D341Med (cell line): Measurements from ENCODE around the gene WAS.
"Not testable (repeated sequence)": the region's sequence is repeated elsewhere in the genome, so short reads cannot be mapped to it uniquely, and the experiment has no call there.

Experiments
- DNase-seq: peaks from one replicate; pipeline ENCODE4 v3.0.0; 2012; ENCODE audit warnings: low spot score

Gene WAS

DNA sequence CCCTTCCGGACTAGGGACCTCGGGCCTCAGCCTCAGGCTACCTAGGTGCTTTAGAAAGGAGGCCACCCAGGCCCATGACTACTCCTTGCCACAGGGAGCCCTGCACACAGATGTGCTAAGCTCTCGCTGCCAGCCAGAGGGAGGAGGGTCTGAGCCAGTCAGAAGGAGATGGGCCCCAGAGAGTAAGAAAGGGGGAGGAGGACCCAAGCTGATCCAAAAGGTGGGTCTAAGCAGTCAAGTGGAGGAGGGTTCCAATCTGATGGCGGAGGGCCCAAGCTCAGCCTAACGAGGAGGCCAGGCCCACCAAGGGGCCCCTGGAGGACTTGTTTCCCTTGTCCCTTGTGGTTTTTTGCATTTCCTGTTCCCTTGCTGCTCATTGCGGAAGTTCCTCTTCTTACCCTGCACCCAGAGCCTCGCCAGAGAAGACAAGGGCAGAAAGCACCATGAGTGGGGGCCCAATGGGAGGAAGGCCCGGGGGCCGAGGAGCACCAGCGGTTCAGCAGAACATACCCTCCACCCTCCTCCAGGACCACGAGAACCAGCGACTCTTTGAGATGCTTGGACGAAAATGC, at the start of gene WAS:
Gene WAS (plus strand): TSS at position 389 of the 572 bp plus-strand sequence. CDS start 55 bp downstream, at position 444.
- no peak for DNase-seq

DNA sequence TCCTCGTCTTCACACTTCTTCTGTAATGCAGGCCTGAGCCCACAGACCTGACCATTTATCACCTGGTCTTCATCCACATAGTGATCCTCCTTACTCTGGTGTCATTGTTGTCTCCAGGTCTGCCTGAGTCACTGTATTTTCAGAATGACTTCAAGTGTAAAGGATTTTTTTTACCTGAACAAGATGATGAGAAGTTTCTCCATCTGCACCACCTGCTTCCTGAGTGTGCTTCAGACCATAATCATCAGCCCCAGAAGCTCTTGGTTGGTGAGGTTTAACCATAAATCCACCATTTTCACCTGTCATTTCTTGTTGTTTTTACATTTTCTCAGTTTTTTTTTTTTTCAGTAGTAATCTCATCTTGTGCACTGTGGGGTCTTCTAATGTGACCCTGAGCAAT, 47.3 kb upstream of the WAS start:
- DNase-seq: no peak

DNA sequence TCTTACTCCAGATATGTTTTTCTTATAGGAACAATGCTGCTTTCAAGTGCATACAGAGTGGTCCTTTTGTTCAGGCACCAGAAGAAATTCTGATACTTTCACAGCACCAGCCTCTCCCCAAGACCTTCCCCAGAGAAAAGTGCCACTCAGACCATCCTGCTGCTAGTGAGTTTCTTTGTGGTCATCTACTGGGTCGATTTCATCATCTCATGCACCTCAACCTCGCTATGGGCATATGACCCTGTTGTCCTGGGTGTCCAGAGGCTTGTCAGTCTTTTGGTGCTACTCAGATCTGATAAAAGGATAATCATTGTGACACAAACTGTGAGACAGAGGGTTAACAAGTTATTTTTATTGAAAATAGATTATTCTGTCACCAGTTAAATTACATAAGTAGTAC, 46.8 kb upstream of the WAS start:
- DNase-seq: no peak

DNA sequence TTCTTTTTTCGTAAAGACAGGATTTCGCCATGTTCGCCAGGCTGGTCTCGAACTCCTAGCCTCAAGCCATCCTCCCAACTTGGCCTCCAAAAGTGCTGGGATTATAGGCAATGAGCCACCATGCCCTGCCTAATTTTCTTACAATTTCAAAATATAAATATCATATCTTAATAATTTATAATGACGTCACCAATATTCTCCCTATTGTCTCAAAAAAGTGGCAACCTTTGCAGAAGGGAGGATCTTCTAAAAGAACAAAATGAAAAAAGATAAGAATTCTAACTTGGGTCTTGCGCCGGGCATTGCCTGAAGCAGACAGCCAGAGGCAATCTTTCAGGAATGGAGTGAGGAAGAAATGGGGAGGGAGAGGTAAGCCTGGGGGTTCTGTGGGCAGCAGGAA, 37.9 kb upstream of the WAS start:
- no peak for DNase-seq

DNA sequence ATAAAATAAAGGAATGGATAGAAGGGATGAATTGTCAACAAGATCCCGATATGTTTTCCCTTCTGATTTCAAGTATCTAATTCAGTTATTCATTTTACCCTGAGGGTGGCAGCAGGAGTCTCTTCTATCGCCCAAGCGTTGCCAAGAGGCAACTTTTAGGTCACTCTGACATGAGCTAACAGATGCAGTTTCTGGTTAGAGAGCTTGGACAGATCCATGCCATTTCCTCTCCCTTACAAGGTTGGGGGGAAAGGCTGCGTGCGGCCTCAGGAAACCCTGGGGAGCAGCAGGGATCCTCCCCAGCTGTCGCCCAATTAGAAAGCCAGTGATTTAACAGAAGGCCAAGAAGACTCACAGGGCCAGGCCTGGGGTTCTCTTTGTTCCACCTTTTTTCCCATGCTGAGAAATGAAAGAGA, 35.3 kb upstream of the WAS start:
- DNase-seq: peak; percentile 51

DNA sequence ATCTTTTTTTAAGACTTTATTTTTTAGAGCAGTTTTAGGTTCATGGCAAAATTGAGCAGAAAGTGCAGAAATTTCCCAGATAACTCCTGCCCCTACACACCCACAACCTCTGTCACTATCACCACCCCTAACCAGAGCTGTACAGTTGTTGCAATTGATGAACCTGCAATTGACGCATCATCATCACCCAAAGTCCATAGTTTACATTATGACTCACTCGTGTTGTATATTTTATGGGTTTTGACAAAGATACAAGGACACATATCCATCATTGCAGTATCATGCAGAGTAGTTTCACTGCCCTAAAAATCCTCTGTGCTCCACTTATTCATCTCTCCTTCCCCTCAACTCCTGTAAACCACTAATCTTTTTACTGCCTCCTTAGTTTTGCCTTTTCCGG, 34.5 kb upstream of the WAS start:
- no peak for DNase-seq

DNA sequence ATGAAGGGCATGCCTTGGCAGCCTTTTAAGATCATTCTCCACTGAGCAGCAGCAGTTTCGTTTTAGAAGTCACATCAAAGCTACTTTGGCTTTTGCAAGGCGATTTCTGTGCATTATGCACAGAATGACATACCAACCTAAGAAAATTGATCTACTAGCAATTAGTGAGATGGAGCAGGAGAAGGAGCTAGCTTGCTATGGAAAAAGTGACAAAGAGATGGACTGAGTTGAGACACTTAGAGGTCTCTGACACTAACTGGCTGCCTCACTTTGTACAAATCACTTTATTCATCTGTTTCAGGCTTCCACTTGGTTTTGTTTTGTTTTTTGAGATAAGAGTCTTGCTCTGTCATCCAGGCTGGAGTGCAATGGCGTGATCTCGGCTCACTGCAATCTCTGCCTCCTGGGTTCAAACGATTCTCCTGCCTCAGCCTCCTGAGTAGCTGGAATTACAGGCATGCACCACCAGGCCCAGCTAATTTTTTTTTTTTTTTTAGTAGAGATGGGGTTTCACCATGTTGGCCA, 31.5 kb upstream of the WAS start:
- not testable (repeated sequence) for DNase-seq

DNA sequence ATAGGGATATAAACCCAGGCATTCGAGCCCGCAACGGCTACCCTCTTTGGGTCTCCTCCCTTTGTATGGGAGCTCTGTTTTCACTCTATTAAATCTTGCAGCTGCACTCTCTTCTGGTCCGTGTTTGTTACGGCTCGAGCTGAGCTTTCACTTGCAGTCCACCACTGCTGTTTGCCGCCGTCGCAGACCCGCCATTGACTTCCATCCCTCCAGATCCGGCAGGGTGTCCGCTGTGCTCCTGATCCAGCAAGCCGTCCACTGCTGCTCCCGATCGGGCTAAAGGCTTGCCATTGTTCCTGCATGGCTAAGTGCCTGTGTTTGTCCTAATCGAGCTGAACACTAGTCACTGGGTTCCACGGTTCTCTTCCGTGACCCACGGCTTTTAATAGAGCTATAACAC, 28.9 kb upstream of the WAS start:
- not testable (repeated sequence) for DNase-seq

DNA sequence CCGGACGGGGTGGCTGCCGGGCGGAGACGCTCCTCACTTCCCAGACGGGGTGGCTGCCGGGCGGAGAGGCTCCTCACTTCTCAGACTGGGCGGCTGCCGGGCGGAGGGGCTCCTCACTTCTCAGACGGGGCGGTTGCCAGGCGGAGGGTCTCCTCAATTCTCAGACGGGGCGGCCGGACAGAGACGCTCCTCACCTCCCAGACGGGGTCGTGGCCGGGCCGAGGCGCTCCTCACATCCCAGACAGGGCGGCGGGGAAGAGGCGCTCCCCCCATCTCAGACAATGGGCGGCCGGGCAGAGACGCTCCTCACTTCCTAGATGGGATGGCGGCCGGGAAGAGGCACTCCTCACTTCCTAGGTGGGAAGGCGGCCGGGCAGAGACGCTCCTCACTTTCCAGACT, 23.9 kb upstream of the WAS start:
- DNase-seq: not testable (repeated sequence)

DNA sequence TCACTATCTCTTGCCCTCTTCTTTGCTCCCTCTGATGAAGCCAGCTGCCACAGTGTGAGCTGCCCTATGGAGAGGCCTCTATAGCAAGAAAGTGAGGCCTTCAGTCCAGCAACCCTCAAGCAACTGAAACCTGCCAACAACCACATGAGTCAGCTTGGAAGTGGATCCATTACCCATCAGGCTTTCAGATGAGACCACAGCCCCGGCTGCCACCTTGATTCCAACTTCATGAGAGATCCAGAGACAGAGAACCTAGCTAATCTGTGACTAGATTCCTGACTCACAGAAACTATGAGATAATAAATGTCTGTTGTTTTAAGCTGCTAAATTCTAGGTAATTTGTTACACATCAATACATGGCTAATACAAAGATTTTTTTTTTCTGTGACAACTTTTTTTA, 20.4 kb upstream of the WAS start:
- DNase-seq: no peak

DNA sequence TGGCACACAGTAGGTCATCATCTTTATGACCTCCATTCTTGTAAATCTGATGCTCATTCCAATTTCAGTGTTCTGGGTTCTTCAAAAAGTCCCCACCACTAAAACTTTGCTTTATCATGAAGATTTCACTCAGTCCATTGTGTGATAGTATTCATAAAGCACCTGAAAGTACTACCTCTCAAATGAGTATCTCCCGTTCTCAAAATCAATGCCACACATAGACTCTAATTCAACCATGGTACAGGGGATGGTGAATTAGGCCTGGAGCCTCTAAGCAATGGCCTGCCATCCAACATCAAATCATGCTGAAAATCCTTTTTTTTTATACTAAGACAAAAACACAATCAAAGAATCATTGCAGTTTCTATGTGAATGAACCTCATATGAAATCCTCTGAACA, 19.4 kb upstream of the WAS start:
- no peak for DNase-seq

DNA sequence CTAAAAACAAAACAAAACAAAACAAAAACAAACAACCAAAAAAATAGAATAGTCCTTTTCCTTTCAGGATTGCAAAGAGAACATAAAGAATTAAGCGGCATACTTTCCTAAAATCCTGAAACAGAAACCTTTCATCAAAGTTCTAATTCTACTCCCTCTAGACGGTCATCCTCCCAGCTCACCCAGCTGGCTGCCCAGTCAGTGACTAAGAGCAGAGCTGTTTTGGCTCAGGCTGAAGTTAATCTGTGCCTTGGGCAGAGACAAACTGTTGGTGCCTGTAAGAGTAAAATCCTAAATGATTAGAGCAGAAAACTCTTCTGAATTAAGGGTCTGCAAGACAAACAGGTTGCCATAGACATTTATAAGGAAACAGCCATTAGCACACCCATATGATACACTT, 17.6 kb upstream of the WAS start:
- no peak for DNase-seq

DNA sequence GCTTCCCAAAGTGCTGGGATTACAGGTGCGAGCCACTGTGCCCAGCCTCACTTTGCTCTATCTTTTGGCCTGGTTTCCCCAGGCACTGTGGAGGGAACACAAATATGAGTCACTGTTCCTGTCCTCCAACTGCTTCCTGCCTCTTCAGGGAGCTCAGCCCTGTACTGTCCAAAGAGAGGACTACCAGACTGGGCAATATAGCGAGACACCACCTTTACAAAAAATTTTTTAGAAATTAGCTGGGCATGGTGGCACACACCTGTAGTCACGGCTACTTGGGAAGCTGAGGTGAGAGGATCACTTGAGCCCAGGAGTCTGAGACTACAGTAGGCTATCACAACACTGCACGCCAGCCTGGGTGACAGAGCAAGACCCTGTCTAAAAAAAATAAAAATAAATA, 16.9 kb upstream of the WAS start:
- DNase-seq: no peak

DNA sequence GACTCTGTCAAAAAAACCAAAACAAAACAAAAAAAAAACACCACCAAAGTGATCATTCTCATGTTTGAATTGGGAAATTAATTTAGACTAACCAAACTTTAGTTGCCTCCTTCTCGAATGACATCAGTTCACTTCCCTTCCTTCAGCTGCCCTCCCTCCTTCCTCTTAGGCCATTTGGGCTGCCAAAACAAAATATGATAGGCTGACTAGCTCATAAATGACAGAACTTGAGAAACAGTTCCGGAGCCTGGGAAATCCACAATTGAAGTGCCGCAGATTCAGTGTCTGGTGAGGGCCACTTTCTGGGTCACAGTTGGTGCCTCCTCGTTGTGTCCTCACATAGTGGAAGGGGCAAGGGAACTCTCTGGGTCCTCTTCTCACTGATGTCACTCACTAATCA, 16.1 kb upstream of the WAS start:
- no peak for DNase-seq

DNA sequence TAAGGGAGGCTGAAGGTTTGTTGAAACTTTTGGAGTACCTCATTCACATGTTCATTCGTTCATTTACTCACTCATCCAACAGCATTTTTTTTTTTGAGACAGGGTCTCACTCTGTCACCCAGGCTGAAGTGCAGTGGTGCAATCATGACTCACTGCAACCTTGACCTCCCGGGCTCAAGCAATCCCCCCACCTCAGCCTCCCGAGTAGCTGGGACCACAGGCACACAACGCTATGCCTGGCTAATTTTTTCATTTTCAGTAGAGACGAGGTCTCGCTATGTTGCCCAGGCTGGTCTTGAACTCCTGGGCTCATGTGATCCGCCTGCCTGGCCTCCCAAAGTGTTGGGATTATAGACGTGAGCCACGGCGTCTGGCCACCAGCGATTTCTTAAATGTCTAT, 15.4 kb upstream of the WAS start:
- DNase-seq: not testable (repeated sequence)

DNA sequence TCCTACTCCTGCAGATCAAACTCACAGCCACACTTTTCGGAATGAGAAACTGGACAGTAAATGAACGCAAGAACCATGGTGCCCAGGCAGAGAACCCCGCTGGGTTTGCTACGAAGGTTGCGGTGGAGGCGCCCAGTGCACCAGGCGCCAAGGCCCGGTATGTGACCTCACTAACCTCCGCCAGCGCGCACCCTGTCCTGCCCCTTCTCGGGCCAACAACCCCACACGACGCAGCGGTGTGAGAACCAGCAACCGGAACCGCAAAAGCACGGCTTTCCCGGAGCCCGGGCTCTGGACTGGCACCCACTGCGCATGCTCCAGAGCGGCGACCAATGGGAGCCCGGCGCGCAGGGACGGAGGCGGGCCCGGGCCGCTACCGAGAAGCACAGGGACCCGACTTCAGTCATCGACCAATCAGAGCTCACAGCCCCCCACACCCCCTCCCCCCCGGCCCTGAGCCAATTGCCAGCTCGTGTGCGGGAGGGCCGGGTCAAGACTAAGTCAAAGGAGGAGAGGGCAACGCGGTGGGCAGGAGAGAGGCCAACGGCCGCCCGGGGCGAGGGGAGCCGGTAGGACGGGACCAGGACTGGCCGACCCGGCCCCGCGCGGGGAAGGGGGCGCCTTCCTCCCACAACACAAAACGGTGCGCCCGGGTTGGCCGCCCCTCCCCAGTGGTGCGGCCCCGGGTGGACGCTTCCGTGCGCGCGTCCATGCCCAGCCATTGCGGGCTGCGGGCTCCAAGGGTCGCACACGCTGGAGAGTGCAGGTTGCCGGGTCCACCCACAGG, 7.3 kb upstream of the WAS start:
- peak; percentile 96 for DNase-seq

DNA sequence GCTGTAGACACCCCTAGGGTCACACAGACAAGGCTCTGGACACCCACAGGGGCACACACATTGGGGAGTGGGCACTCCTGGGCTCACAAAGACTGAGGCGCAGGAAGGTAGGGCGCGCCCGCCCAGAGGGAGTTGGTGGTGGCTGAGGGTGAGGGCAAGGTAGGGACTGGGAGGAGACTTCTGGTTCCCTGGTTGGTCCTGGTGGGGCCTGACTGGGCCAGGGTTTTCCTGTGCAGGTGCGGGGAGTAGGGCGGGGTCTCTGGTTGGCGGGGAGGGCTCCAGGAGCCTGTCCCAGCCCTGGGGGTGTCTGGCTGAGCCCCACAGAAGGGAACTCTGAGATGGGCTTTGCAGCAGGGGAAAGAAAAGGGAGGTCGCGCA, 6.7 kb upstream of the WAS start:
- DNase-seq: no peak

DNA sequence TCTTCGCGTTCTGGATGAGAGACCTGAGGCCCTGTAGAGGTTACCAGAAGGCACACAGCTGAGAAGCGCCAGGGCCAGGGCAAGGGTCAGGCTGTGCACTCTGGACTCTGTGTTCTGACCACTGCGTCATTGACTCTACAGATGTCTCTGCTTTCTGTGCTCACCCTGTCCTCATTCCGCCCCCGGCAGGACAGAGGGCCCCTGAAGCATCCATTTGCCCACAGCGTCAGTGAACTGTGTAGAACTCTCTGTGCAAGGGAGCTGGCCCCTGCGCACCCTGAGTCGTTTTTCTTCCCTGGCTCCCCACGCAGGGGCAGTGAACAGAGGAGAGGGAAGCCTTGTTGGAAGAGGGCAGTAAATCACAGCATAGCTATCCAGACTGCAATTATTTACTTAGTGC, 6.1 kb upstream of the WAS start:
- no peak for DNase-seq

DNA sequence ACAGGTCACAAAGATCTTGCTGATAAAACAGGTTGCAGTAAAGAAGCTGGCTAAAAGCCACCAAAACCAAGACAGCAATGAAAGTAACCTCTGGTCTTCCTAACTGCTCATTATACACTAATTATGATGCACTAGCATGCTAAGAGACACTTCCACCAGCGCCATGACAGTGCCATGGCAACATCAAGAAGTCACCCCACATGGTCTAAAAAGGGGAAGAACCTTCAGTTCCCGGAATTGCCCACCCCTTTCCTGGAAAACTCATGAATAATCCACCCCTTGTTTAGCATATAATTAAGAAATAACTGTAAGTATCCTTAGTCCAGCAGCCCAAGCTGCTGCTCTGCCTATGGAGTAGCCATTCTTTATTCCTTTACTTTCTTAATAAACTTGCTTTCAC, 3.1 kb upstream of the WAS start:
- DNase-seq: not testable (repeated sequence)

DNA sequence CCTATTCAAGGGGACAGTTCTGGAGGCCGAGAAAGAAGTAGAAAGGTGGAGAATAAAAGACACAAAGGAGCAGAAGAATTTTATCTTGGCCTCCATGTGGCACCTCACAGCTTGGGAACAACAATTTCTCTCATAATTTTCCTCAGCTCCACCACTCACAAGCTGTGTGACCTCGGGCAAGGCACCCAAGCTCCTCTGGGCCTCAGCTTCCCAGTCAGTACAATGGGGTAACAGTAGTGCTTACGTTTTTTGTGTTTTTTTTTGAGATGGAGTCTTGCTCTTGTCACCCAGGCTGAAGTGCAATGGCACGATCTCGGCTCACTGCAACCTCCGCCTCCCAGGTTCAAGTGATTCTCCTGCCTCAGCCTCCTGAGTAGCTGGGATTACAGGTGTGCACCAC, 2.7 kb upstream of the WAS start:
- not testable (repeated sequence) for DNase-seq

DNA sequence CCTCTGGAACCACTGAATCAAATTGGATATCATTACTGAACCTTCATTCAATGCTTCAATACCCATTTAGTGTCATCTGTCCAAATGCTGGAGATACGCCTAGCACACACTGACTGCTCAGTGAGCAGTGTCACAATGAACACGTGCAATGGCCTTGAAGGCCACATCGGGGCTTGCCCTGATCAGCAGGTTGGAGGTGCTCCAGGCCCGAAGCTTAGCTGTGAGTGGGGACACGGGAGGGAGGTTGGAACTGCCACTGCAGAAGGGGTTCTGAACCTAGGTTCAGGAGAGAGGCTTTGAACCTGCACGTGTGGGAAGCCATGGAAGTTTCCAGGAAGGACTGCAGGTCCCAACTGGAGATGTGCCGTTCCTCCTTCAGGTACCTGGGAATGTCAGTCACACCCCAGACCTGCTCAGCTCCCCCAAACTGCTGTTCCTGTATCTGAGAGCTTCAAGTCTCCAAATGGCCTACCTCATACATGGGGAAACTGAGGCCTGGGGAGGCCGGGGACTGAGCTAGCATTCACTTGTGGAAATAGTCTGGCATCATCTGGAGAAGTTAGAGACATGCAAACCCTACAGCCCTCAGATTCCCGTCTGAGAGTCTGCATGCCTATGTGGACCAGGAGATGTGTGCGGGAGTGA, 1.9 kb upstream of the WAS start:
- DNase-seq: no peak

DNA sequence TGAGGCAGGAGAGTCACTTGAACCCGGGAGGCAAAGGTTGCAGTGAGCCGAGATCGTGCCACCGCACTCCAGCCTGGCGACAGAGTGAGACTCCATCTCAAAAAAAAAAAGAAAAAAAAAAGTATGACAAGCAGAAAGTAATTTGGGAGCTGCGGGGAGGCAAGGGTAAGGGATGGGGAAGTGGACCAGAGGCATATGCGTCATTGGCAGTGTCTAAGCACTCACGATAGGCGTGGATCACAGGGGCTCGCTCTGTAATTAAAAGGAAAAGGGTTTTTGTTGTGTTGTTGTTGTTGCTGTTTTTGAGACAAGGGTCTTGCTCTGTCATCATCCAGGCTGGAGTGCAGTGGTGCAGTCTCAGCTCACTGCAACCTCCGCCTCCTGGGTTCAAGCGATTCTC, 804 bp upstream of the WAS start:
- not testable (repeated sequence) for DNase-seq

DNA sequence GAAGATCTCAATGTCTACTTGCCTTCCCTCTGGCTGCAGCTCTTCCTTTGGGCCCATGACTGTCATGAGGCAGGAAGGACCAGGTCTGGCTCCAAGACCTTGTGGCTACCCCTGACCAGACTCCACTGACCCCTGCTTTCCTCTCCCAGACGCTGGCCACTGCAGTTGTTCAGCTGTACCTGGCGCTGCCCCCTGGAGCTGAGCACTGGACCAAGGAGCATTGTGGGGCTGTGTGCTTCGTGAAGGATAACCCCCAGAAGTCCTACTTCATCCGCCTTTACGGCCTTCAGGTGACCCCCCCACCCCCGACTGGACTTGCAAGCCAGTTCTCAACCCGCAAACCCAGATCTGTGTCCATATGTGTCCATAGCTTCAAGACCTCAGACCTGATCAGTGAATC, 535 bp downstream of the WAS start:
- DNase-seq: no peak
